Body of pancreas (tissue), 4 donors: ENCODE measurements around the gene PARL. TPM values are rescaled to one million over a fixed set of nuclear protein-coding genes. Genes with fewer than 3 reads are reported as not detected.

Source experiments
- ATAC-seq: fragments of 150-250 bp; one replicate; pipeline ENCODE4 v1.9.1; 2016
- DNase-seq, 4 donors: peaks; one replicate each; pipeline ENCODE4 v3.0.0-alpha.2; 2019
- H3K27ac ChIP-seq, 4 donors: fragments of 200-600 bp; sonication (generic); 1 replicate in 3 of 4; 2 replicates in 1 of 4; pipeline versions ENCODE4 v1.5.1 to v1.6.1; 2016 to 2019; ENCODE audit warnings: mild to moderate bottlenecking in 1 of 4, mixed read lengths in 1 of 4, moderate library complexity in 1 of 4
- H3K27me3 ChIP-seq, 2 donors: fragments of 200-600 bp; sonication (generic); one replicate each; pipeline ENCODE4 v1.6.0; 2016; ENCODE audit warnings: mild to moderate bottlenecking in 1 of 2
- H3K36me3 ChIP-seq, 2 donors: fragments of 200-600 bp; sonication (generic); replicated peaks in 1 of 2; 2 replicates each; pipeline ENCODE4 v1.5.1; 2016; ENCODE audit warnings: low read depth in 2 of 2; ENCODE audit not compliant: insufficient read depth in 1 of 2
- H3K4me1 ChIP-seq: fragments of 200-600 bp; sonication (generic); one replicate; pipeline ENCODE4 v1.6.0; 2016
- H3K4me3 ChIP-seq, 2 donors: fragments of 200-600 bp; sonication (generic); 1 replicate in 1 of 2; 2 replicates in 1 of 2; pipeline ENCODE4 v1.5.1; 2016 to 2019
- H3K9me3 ChIP-seq, 3 donors: fragments of 200-600 bp; sonication (generic); 1 replicate in 2 of 3; 2 replicates in 1 of 3; pipeline ENCODE4 v1.5.1; 2016
- POLR2A ChIP-seq, 3 donors: fragments of 450-650 bp; IDR thresholded peaks; one replicate each; pipeline ENCODE4 v1.6.1; 2016; ENCODE audit warnings: antibody characterized with exemption in 3 of 3, mild to moderate bottlenecking in 2 of 3
- WGBS, 2 donors: methylation state at CpG; one replicate each; pipeline ENCODE4 v1.1.5; 2017; 5-methylcytosine and 5-hydroxymethylcytosine counted together
- intact Hi-C: fragments of 100-400 bp; cut with DNase I; formaldehyde crosslinking; loops from one replicate; pipeline ENCODE4 v1.15.1; 2023
- total RNA-seq, 2 donors: library from RNA; depleted of rRNA; stranded (reverse); fragments of >200 nt; gene quantifications; one replicate each; pipeline ENCODE4 v1.1.0, GENCODE V29; 2016
- TF ChIP-seq, protein P1 (sequence below), 7 experiments: fragments of 450-650 bp in 4 of 7; fragments of 200-600 bp in 3 of 7; sonication (generic) in 3 of 7; IDR thresholded peaks; one replicate each; pipeline ENCODE4 v1.5.1; 2016 to 2019; ENCODE audit warnings: antibody characterized with exemption in 7 of 7

Gene PARL
- total RNA-seq, 2 donors from 2014 or later: 25.4 to 34.6 TPM

DNA sequence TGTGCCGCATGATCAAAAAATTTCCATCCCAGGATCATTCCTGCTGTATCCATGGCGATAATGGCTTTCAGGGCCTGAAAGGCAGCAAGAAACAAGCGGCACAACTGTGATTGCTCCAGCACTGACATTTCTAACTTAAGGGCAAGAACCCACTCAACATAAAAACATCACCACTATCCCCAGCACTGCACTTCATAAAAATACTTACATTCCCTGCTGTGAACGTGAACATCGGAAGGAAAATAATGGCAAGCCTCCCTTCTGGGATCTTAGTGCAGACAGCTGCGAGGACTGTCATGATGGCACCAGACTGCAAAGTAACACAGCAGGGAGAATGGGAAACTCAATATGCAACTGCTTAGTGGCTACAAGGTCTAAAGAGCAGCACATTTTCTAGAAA lies 51.2 kb downstream of the PARL start:
- no peak for ATAC-seq
- Histone ChIP-seq H3K27ac (no peak overlapping the region), H3K9me3 (no peaks in the 10 kb centered on the region), H3K4me3 (no peak overlapping the region), H3K27me3 (no peaks in the 10 kb centered on the region), H3K36me3 (peaks cover 8 to 10% of the 10 kb centered on the region in 2 donors), H3K4me1 (no peaks in the 10 kb centered on the region)
- intact Hi-C loops: no loop called here
- TF ChIP-seq, protein P1, sequence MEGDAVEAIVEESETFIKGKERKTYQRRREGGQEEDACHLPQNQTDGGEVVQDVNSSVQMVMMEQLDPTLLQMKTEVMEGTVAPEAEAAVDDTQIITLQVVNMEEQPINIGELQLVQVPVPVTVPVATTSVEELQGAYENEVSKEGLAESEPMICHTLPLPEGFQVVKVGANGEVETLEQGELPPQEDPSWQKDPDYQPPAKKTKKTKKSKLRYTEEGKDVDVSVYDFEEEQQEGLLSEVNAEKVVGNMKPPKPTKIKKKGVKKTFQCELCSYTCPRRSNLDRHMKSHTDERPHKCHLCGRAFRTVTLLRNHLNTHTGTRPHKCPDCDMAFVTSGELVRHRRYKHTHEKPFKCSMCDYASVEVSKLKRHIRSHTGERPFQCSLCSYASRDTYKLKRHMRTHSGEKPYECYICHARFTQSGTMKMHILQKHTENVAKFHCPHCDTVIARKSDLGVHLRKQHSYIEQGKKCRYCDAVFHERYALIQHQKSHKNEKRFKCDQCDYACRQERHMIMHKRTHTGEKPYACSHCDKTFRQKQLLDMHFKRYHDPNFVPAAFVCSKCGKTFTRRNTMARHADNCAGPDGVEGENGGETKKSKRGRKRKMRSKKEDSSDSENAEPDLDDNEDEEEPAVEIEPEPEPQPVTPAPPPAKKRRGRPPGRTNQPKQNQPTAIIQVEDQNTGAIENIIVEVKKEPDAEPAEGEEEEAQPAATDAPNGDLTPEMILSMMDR (IDR thresholded peaks at IDR 0.05): no peak
- no peak for TF ChIP-seq POLR2A (IDR thresholded peaks at IDR 0.05)
- DNase-seq: no peak
- WGBS, 2 donors: 92 to 93% methylated on average over 6 of the region's 6 CpGs

DNA sequence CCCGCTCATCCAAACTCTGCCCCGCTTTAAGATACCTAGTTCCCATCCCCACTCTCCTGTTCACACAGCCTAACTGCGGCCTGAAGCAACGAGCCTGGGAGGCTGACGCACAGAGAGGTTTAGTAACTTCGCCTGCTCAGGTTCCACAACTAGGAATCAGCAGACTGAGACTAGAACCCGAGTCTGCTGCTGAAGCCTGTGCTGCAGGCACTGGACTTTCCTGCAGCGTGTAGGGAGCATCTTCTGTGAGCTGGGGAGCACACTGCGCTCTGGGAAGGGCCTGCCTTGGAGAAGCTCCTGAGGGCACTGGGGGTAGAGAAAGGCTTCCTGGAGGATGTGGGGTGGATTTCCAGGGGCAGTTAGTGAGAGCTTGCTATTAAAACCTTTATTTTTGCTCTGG lies 54.5 kb downstream of the PARL start:
- ATAC-seq (no peak), DNase-seq (no peak)
- Histone ChIP-seq H3K27me3 (no peaks in the 10 kb centered on the region), H3K9me3 (no peaks in the 10 kb centered on the region), H3K27ac (no peak overlapping the region), H3K4me3 (no peak overlapping the region), H3K4me1 (peaks cover 14% of the 10 kb centered on the region), H3K36me3 (peaks cover 8 to 10% of the 10 kb centered on the region in 2 donors)
- WGBS, 2 donors: 95 to 96% methylated on average over 9 of the region's 9 CpGs
- TF ChIP-seq, protein P1 (IDR thresholded peaks at IDR 0.05): no peak
- no peak for TF ChIP-seq POLR2A (IDR thresholded peaks at IDR 0.05)
- intact Hi-C loops: no loop called here

DNA sequence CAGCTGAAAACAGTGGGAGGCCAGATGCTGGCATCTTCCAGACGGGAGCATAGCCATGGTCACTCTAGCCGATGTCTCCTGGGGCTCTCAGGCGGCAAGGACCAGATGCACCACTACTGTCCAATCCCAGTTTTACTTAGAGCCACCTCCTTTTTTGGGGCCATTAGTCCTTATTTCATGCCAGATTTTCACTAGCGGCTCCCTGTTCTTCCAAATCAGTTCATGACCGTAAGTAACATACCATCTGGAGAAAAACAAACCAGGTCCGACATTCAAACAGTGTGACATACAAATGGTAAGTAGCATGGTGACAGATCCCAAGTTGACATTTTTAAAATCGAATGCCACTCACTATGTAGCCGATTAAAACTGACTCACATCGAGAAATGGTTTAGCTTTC lies 55.2 kb downstream of the PARL start:
- intact Hi-C loops: no loop called here
- Histone ChIP-seq H3K9me3 (no peaks in the 10 kb centered on the region), H3K4me1 (peaks cover 20% of the 10 kb centered on the region), H3K4me3 (no peak overlapping the region), H3K27me3 (no peaks in the 10 kb centered on the region), H3K27ac (no peak overlapping the region), H3K36me3 (peaks cover 8 to 10% of the 10 kb centered on the region in 2 donors)
- 92 to 96% methylated on average over 9 of the region's 9 CpGs for WGBS, 2 donors
- DNase-seq (no peak), ATAC-seq (no peak)
- no peak for TF ChIP-seq POLR2A (IDR thresholded peaks at IDR 0.05)
- TF ChIP-seq, protein P1 (IDR thresholded peaks at IDR 0.05): no peak

DNA sequence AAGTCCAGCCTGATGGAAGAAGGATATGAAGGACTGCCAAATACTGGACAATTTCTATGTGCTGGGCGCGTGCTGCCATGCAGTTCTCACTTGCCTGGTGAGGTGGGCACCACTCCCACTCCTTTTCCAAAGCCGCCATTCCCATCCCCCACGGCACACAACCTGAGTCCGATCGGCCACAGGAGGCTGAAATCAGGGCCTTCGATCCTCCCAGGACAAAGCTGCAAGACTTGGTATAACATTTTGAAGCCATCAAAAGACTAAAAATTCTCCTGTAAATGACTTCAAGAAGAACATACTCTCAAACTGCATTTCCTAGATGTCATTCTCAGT lies 56.2 kb downstream of the PARL start:
- Histone ChIP-seq H3K9me3 (no peaks in the 10 kb centered on the region), H3K27ac (no peak overlapping the region), H3K4me1 (peaks cover 29% of the 10 kb centered on the region), H3K27me3 (no peaks in the 10 kb centered on the region), H3K4me3 (no peak overlapping the region), H3K36me3 (peaks cover 4 to 6% of the 10 kb centered on the region in 2 donors)
- TF ChIP-seq, protein P1 (IDR thresholded peaks at IDR 0.05): no peak
- TF ChIP-seq POLR2A (IDR thresholded peaks at IDR 0.05): no peak
- DNase-seq (no peak), ATAC-seq (no peak)
- intact Hi-C loops: no loop called here
- 92 to 98% methylated on average over 7 of the region's 7 CpGs for WGBS, 2 donors

DNA sequence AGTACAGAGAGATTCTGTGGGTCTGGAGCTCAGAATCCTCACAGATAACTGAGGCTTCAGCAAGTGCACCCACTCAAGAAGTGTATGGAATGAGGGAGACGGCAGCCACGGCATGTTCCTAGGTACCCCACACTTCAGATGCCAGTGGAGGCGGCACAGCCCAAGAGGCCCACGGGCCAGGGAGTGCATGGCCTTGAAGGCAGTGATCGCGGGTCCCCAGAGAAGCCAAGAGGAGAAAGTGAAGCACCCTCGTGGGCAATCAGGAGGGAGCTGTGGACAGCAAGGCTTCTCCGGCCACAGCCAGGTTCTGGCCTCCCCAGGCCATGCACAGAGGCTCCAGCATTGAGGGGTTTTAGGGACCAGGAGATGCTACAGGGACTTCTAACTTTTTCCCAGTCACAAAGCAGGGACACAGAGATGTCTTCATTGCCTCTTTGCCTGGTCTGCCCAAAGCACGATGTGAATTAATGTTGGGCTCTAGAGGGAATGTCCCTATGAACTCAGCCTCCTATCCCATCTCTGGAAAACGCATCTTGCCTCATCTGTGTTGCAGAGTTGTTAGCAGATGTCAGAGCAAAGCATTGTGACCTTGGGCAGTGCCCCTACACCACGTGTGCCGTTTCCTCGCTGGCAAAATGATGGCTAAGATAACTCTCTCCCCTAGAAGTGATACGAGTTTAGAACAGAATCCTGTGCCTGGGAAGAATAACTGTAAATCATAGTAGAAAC lies 56.7 kb downstream of the PARL start:
- intact Hi-C loops: no loop called here
- peaks cover 29% of the 10 kb centered on the region for H3K4me1 ChIP-seq
- H3K27me3 ChIP-seq: no peaks in the 10 kb centered on the region
- 57 to 65% methylated on average over 7 to 13 of the region's 14 CpGs for WGBS, 2 donors
- no peak overlapping the region for H3K4me3 ChIP-seq
- ATAC-seq (no peak), DNase-seq (no peak)
- peaks cover under 1 to 4% of the 10 kb centered on the region in 2 donors for H3K36me3 ChIP-seq
- H3K9me3 ChIP-seq: no peaks in the 10 kb centered on the region
- H3K27ac ChIP-seq: no peak overlapping the region
- TF ChIP-seq, protein P1 (IDR thresholded peaks at IDR 0.05): no peak
- no peak for TF ChIP-seq POLR2A (IDR thresholded peaks at IDR 0.05)
